Suprapubic skin (tissue), 3 donors: ENCODE measurements around the gene TBRG1.

Source experiments
- EP300 ChIP-seq: sonication (generic); formaldehyde crosslinking; IDR thresholded peaks from one replicate; pipeline ENCODE4 v1.6.1; 2017; ENCODE audit warnings: antibody characterized with exemption
- POLR2A ChIP-seq, 2 donors: fragments of 450-650 bp; IDR thresholded peaks; one replicate each; pipeline ENCODE4 v1.6.1; 2017; ENCODE audit warnings: antibody characterized with exemption in 2 of 2, mild to moderate bottlenecking in 2 of 2, moderate library complexity in 2 of 2
- TF ChIP-seq, protein P1 (sequence below), 2 donors: fragments of 200-600 bp in 1 of 2; fragments of 450-650 bp in 1 of 2; sonication (generic) in 1 of 2; IDR thresholded peaks; one replicate each; pipeline ENCODE4 v1.5.1; 2016 to 2019; ENCODE audit warnings: antibody characterized with exemption in 2 of 2, mild to moderate bottlenecking in 1 of 2, moderate library complexity in 1 of 2

DNA sequence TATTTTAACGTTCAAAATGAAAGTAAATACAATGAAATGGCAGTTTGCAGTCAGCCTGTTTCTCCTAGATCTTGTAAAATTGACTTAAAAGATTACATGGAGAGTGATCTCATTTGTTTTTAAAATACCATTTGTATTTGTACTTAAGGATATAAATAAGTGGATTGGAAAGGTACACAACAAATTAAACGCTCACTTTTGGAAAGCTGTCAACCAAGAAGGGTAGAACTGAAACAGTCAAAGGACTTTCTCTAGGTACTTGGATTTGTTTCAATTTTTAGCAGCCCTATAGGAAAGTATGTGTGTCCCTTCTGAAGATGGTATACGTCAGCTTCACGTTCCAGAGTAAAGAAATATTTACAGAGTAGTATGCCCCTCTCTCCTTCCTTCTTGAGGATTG, 7.3 kb downstream of the TBRG1 start:
- no peak for TF ChIP-seq EP300
- TF ChIP-seq, protein P1, sequence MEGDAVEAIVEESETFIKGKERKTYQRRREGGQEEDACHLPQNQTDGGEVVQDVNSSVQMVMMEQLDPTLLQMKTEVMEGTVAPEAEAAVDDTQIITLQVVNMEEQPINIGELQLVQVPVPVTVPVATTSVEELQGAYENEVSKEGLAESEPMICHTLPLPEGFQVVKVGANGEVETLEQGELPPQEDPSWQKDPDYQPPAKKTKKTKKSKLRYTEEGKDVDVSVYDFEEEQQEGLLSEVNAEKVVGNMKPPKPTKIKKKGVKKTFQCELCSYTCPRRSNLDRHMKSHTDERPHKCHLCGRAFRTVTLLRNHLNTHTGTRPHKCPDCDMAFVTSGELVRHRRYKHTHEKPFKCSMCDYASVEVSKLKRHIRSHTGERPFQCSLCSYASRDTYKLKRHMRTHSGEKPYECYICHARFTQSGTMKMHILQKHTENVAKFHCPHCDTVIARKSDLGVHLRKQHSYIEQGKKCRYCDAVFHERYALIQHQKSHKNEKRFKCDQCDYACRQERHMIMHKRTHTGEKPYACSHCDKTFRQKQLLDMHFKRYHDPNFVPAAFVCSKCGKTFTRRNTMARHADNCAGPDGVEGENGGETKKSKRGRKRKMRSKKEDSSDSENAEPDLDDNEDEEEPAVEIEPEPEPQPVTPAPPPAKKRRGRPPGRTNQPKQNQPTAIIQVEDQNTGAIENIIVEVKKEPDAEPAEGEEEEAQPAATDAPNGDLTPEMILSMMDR (IDR thresholded peaks at IDR 0.05), result no peak
- TF ChIP-seq POLR2A (IDR thresholded peaks at IDR 0.05), result no peak
